H7 (cell line): ENCODE data around the gene SBNO1. TPM values are rescaled to one million over a fixed set of nuclear protein-coding genes. Genes with fewer than 3 reads are reported as not detected.
"Not testable (repeated sequence)": the region's sequence is repeated elsewhere in the genome, so short reads cannot be mapped to it uniquely, and the experiment has no call there.

Experiments
- DNase-seq: peaks from one replicate; pipeline ENCODE4 v3.0.0; 2012
- H3K27me3 ChIP-seq: 2 replicates; pipeline ENCODE4 v1.6.0; 2011; ENCODE audit warnings: mild to moderate bottlenecking, low read length; ENCODE audit not compliant: control insufficient read depth, insufficient read depth
- H3K36me3 ChIP-seq: replicated peaks from 2 replicates; pipeline ENCODE4 v1.5.1; 2011; ENCODE audit warnings: low read length; ENCODE audit not compliant: control insufficient read depth, insufficient read depth
- H3K4me3 ChIP-seq: 2 replicates; pipeline ENCODE4 v1.5.1; 2011; ENCODE audit warnings: low read depth, mild to moderate bottlenecking, control low read depth, low read length, moderate library complexity; ENCODE audit not compliant: insufficient read depth
- total RNA-seq: library from RNA; depleted of rRNA; stranded (reverse); fragments of >200 nt; shearing (Covaris generic); gene quantifications from 2 replicates; pipeline ENCODE4 v1.2.3, GENCODE V29; 2014

The SBNO1 gene
- total RNA-seq, 1 experiment from 2014 or later = 17.7 TPM

GRCh38 chr12:123379391-123379790 is 14.7 kb upstream of the SBNO1 start:
- no peak for DNase-seq
- Histone ChIP-seq H3K4me3 (no peak overlapping the region), H3K36me3 (no peaks in the 10 kb centered on the region), H3K27me3 (no peaks in the 10 kb centered on the region; the same call in 1 of the 2 replicates)

- not testable (repeated sequence) for DNase-seq, H3K4me3 ChIP-seq, H3K36me3 ChIP-seq, H3K27me3 ChIP-seq
These were observed 7.8 kb upstream of the SBNO1 start for GRCh38 chr12:123372415-123372814.

- H3K4me3 ChIP-seq, DNase-seq: not testable (repeated sequence)
These were observed 7.2 kb upstream of the SBNO1 start for GRCh38 chr12:123371667-123372368.

GRCh38 chr12:123369229-123369628 is 4.6 kb upstream of the SBNO1 start:
- no peak for DNase-seq
- no peaks in the 10 kb centered on the region for H3K27me3 ChIP-seq
- H3K4me3 ChIP-seq = no peak overlapping the region
- no peaks in the 10 kb centered on the region for H3K36me3 ChIP-seq

More at GRCh38 chr12:123371667-123372368, 7.2 kb upstream of the SBNO1 start:
- not testable (repeated sequence) for H3K36me3 ChIP-seq, H3K27me3 ChIP-seq

- H3K27me3 ChIP-seq, H3K4me3 ChIP-seq, H3K36me3 ChIP-seq, DNase-seq: not testable (repeated sequence)
These were observed 3.8 kb upstream of the SBNO1 start for GRCh38 chr12:123368431-123368830.

- no peak for DNase-seq
- Histone ChIP-seq H3K4me3 (no peak overlapping the region), H3K36me3 (no peaks in the 10 kb centered on the region), H3K27me3 (no peaks in the 10 kb centered on the region)
These were observed 2.9 kb upstream of the SBNO1 start for GRCh38 chr12:123367511-123367910.

GRCh38 chr12:123365025-123365917 is 624 bp upstream of the SBNO1 start:
- Histone ChIP-seq H3K27me3 (no peaks in the 10 kb centered on the region), H3K36me3 (no peaks in the 10 kb centered on the region), H3K4me3 (peak overlapping the region; percentile 63)
- DNase-seq = peak; percentile 99

- Histone ChIP-seq H3K27me3 (no peaks in the 10 kb centered on the region), H3K4me3 (peak overlapping the region; percentile 92), H3K36me3 (no peaks in the 10 kb centered on the region)
- peak; percentile 68 for DNase-seq
These were observed 711 bp downstream of the SBNO1 start for GRCh38 chr12:123363740-123364531.

- H3K4me3 ChIP-seq = peak overlapping the region; percentile 92
- DNase-seq = no peak
- H3K27me3 ChIP-seq = no peaks in the 10 kb centered on the region
- H3K36me3 ChIP-seq = no peaks in the 10 kb centered on the region
These were observed 1.3 kb downstream of the SBNO1 start for GRCh38 chr12:123363390-123363739.

GRCh38 chr12:123358035-123358434 is 6.6 kb downstream of the SBNO1 start:
- H3K4me3 ChIP-seq = no peak overlapping the region
- H3K36me3 ChIP-seq = no peaks in the 10 kb centered on the region
- H3K27me3 ChIP-seq = no peaks in the 10 kb centered on the region
- DNase-seq = no peak

- Histone ChIP-seq H3K27me3 (no peaks in the 10 kb centered on the region), H3K36me3 (no peaks in the 10 kb centered on the region), H3K4me3 (no peak overlapping the region)
- no peak for DNase-seq
These were observed 8.4 kb downstream of the SBNO1 start for GRCh38 chr12:123356159-123356670.

- DNase-seq = no peak
- Histone ChIP-seq H3K36me3 (peaks cover 2% of the 10 kb centered on the region), H3K27me3 (no peaks in the 10 kb centered on the region), H3K4me3 (no peak overlapping the region)
These were observed 10.0 kb downstream of the SBNO1 start for GRCh38 chr12:123354600-123354999.

- H3K36me3 ChIP-seq = peaks cover 9% of the 10 kb centered on the region
- no peak overlapping the region for H3K4me3 ChIP-seq
- no peaks in the 10 kb centered on the region for H3K27me3 ChIP-seq
- DNase-seq = no peak
These were observed 13.3 kb downstream of the SBNO1 start for GRCh38 chr12:123351349-123351748.

- H3K27me3 ChIP-seq = no peaks in the 10 kb centered on the region
- no peak overlapping the region for H3K4me3 ChIP-seq
- no peak for DNase-seq
- peaks cover 25% of the 10 kb centered on the region for H3K36me3 ChIP-seq
These were observed 17.7 kb downstream of the SBNO1 start for GRCh38 chr12:123346946-123347345.
